C1 segment of cervical spinal cord (tissue), 14 donors: ENCODE data around the gene STK16.

Experiments used
- DNase-seq, 14 donors: peaks; one replicate each; lab custom pipeline; 2025; lab: John Stamatoyannopoulos, UW

STK16 gene

DNA sequence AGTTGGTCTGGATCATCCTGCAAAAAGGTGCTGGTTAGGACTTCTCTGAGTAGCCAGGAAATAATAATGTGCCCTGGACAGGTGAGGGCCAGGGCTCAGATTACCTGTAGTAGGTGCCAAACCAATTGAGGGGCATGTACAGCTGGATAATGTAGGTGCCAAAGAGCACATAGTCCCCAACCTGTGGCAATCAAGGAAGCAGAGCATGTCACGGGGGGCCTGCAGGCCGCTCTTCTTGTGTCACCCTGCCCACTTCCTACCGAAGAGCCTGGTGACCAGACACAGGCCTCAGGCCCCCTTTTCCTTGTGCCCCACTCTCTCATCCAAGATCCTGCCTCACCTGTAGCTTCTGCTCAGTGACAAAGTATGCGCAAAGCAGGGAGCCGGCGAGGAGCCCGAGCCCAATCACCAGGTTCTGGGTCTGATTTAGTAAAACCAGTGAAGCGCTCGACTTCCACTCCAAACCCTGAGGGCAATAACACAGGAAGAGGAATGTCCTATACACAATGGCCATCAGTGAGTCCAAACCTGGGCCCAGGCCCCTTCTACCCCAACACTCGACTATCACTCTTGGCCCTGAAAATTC lies 31.7 kb upstream of the STK16 start:
- DNase-seq: no peak

DNA sequence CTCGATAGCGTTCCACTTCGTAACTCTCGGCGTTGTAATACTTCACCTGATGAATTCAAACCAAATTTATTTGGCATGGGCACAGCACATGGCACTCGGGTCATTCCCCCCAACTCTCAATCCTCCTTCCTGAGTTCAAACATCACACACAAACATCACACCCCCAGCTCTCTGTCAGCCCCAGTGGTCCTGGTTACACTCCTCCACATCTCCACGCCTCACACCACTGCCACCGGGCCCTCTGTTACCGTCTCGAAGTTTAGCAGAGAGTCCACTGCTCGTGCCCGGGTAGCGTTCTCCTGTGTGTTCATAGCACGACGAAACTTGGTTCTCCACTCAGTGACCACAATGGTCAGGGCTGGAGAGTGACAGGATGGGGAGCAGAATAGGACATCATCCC lies 31.1 kb upstream of the STK16 start:
- DNase-seq: no peak

DNA sequence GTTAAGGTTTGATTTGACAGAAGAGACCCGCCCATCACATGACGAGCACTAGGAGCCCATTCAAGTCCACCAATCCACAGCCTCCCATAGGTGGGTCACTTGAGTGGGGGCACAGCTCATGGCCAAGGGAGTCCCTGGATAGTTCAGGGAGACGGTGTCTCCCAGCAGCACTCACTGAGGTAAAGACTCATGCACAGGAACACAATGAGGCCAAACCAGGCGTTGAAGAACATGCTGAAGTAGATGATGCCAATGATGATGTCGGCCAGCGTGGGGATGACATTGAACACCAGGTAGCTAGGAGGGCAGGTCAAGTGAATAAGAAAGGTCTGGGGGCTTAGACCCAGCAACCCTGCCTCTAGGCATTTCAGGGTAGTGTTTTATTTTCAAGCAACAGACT lies 30.5 kb upstream of the STK16 start:
- no peak for DNase-seq

DNA sequence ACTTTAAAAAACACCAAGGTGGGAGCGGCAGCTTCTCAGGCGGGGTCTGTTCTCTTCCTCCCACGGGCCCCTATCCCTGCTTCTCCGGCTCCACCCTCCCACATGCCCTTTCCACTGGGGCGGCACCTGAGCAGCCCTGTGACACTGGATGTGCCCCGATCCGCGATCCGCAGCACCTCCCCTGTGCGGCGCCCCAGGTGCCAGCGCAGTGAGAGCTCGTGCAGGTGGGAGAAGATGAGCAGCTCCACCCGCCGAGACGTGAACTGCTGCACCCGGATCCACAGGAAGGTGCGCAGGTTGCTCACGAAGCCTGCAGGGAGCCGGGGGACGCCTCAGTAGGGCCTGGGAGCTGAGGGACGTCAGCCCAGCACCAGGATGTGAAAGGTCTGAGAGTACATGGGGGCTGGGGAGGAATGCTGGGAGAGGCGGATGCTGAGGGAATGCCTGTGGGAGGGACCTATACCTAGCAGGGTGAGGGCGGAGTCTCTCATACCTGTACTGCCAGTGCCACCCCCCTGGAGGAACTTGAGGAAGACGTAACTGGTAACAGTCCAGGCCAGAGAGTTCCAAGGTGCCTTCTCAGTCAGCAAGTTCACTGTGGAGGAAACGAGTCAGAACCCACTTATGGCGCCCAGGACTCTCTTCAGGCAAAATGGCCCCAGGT lies 29.3 kb upstream of the STK16 start:
- DNase-seq: no peak

DNA sequence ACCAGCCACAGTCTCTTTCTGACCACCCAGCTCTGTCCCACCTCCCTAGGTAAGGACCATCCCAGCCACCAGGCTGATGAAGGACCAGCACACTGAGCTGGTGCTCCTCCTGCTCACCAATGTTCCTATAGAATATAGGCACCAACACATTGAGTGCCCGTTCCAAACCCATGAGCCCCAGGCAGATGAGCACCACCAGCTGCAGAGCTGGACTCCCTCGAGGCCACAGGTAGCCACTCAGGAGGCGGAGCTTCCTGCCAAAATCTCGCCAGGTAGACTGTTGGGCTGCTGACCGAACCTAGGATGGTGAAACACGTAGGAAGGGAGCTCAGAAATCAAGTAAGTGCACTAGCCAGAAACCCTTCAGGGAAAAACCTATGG lies 28.8 kb upstream of the STK16 start:
- DNase-seq: no peak

DNA sequence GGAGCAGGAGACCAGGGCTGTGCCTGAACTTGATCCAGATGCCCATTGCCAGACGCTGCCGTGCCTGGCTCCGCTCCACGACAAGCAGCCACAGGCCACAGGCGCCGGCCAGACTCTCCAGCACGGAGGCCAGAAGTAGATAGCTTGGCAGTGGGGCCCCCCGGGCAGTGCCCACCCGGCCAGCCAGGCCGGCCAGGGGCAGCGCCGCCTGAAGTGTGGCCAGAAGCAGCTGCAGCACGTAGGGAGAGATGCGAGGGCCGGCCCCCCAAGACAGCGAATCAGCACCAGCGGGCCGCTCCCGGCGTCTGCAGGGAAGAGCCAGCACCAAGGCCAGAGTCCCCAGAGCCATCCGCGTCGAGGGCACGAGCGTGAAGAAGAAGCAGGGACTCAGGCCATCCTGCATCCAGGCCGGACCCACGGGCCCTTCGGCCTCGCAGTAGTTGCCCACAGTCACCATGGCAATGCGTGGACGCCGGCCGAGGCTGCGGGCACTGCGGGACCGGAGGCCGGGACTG lies 27.0 kb upstream of the STK16 start:
- peak in 13 of 14 donors; percentile 35 to 89 (median 76) for DNase-seq

DNA sequence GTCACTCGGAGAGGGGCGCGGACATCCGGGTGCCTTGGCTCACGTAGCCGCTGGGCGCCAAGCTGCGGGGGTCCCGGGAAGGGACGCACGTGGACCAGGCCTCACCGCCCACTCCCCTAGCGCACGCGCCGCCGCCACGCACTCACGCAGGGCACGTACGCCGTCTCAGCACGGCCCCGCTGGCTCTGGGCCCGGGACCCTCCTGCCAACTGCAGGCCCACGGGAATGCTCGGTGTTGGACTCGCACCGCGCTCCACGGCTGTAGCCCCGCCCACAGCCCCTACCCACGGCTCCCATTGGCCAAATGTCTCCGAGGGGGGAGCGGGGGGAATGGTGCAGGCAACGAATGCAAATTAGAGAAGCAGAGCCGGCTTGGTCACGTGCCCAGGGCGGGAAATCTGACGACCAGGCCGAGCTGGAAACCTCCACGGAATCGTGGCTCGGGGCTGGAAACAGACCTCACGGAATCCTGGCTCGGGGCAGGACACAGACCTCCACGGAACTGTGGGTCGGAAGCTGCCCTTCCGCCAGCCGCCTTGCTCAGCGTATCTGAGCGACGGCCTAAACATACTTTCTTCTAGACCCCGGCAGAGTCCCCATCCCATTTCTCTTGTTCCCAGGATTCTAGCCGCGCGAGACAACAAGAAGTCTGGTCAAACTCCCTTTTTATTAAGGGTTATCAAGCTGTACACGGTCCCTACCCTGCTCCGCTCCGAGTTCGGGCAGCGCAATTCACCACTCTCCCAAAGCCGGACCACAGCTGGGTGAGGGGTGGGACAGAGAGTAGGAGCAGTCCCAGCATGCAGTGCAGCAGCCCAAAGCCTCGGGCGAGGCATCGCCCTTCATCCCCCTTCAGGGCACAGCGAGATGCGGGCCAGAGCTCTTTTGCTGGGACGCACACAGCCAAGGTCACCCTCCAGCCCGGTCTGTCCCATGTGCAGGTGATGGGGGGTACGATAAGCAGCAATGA lies 26.3 kb upstream of the STK16 start, which contains the start of gene ABCB6:
Gene ABCB6, minus strand, starts transcription at position 227 of the 970 bp plus-strand sequence. CDS start 285 bp downstream, outside the sequence.
- peak; percentile 44 to 95 (median 91) for DNase-seq

DNA sequence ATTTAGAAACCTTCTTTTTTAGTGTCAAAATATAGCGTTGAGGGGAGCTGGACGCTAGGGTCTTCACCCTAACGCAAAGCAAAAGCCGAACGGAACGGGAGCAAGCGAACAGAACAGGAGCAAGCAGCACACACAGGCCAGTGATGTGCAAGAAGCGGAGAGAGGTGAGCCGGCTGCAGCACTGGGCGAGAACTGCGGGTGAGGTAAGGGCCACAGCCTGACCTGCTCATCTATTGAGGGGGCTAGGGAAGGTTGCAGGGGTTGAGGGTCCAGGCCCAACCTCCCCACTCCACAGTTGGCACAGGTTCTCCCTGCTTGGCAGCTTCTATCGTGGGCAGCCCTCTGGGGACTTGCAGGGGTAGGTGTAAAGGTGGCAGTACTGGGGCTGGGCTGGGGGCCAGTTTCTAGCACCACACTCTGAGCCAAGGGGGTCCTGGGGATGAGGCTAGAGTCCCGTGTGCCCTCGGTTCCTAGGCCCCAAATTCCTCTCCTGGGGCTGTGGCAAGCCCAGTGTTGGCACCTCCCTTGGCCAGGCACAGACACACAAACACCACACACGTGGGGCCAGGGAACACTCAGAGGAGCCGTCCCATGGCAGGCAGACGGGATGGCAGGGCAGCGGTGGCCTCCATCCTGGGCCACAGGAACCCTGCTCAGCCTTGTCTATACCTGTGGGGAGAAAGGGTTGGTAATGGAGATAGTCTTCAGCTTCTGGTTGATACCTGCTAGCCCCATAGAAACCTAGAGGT lies 25.3 kb upstream of the STK16 start:
- DNase-seq: no peak

DNA sequence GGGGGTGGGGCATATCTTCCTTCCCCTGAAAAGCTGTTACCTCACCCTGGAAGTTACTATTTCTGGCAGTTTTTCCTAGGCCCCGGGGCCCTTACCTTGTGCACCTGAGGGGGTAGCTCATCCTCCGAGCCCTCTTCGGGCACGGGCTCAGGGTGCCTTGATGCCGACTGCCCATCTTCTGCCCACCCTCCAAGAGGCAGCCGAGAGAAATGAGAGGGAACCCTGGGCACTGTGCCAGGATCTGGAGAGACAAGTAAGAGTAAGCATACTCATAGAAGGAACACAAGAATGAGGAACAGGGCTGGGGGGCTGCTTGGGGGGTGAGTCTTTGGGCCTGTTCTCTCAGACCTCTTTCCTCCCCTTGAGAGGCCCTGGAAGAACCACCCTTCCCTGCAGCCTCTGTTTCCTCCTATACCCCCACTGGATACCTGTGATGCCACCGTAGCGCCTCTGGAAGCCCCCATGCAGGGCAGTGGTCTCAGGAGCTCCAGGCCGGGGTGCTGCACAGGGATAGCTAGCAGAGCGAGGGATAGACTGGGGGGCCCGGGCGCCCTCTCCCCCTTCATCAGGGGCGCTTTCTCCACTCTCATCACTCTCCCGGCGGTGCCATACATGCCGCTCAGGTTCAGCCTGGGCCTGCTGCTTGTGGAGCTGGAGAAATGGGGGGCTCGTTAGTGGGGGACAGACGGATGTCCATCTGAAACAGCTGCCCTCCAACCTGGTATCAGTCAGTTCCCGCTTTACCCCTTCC lies 24.5 kb upstream of the STK16 start:
- no peak for DNase-seq

DNA sequence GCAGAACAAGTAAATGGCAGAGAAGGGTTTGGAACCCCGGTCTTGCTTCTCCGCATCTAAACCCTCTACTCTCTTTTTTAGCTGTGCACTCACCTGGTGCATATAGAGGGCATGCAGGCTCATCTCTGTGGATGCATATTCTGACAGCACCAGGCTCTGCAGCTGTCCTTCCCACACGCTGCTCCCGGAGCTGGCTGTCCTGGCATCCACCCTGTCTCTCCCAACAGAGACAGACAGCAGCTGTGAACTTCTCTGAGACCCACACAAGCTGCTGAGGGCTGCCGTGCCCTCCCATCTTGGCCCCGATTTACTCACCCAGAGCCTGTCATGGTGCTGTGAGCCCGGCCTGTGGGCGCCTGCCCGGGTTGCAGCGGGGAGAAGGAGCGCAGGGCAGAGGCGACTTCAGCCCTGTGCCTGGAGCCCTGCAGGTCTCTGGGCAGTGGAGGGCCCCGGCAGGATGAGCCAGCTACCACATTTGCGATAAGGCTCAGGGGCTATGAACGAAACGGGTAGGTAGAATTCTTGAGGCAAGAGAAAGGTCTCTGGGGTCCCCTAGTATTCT lies 23.2 kb upstream of the STK16 start:
- DNase-seq: no peak

DNA sequence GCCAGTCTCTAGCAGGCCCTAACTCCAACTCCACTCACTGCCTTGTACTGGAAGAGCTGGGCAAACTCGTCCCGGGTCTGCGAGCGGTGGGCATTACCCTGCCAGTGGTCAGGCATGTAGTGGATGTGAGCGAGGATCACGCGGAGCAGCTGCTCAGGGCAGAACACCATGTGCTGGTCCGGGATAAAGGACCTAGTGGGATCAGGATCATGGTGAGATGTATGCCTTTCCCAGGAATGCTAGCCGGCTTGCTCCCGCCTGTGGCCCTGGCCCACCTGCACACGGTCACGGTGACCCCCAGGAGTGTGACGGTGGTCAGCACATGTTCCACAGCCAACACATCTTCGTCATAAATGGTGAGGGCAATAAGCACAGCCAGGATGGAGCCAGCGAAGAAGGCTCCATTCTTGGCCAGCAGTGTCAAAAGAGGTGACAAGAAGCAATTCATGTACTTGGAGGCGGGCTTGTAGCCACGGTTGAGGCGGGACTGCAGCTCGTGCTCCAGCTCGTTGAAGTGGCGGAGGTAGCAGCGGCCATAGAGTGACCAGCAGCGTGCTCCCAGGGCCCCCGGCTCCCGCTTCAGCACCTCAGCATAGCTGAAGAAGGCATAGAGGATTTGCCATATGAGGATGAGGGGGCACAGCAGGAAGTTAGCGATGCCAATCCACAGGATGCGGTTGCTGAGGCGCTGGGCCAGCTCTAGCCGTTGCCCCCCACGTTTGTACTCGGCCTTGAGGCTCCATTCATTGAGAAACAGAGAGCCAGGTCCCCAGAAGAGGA lies 21.3 kb upstream of the STK16 start:
- no peak for DNase-seq

DNA sequence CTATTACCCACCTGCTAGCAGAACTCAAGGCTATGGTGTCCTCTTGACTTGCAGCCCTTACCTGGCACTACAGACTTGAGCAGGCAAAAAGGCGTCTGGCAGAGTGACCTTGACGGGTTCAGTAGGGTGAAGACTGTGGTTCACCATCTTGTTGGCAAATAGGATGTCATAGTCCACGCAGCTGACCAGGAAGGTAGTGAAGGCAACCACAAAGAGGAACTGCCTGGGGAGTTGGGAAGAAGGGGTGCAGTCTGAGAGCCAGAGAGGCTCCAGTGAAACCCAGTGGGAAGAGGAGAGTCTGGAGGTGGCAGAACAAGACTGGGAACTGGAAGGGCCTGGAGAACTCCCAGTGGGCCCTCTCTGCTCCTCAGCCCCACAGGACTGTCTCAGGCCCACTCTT lies 19.9 kb upstream of the STK16 start:
- no peak for DNase-seq

DNA sequence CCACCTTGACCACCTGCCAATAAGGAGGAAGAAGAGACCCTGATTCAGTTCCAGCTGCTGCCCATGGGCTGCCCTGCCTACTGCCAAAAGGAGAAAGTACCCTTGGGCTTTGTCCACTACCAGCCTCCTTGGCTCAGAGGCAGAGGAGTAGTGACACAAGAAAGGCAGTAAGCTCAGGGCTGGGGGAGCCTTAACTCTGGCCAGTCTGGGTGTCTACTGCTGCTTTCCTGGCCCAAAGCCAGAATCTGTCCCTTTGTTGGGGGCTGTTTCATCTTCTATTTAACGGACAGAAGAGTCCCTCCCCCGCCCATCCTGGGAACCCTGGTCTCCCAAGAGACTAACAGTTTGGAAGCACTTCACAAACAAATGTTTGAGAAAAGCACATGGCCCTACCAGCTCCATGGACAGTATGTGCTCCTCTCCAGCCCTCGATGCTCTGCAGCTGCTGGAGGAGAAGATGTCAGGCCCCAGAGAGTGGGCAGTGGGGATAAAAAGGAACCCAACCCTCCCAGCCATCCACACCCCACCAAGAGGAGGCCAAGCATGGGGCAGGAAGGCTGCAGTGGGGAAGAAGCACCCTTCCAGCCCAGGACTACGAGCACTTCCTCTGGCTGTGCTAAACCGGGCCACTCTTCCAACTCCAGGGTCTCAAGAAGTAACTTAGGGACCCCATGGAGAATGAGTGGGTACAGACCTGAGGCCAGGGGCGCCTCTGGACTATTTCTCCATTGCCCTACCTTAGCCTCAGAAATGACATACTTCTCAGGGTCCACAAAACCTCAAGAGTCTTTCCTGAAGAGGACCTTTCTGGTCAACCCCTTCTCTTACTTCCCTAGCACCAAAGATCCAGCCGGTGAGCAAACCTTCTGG lies 17.0 kb upstream of the STK16 start:
- peak in 1 of 14 donors; percentile 8 for DNase-seq

DNA sequence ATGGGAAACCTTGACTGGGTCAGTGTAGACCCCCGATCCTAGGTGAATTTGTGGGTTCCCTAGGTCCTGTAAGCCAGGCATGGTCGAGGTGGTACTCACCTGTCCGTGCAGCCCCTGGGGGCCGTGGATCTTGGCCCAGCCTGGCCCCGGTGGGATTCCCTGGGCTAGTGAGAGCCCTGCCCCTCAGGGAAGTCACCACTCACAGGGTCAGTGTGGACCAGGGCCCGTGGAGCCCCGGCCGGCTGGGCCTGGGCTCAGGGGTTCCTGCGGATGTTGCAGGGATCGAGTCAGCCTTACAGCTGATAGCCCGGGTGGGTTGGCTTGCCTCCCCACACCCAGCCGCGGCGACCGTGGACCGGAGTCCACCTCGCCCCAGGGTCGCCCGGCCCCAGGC lies 16.4 kb upstream of the STK16 start:
- DNase-seq: peak in 1 of 14 donors; percentile 61

DNA sequence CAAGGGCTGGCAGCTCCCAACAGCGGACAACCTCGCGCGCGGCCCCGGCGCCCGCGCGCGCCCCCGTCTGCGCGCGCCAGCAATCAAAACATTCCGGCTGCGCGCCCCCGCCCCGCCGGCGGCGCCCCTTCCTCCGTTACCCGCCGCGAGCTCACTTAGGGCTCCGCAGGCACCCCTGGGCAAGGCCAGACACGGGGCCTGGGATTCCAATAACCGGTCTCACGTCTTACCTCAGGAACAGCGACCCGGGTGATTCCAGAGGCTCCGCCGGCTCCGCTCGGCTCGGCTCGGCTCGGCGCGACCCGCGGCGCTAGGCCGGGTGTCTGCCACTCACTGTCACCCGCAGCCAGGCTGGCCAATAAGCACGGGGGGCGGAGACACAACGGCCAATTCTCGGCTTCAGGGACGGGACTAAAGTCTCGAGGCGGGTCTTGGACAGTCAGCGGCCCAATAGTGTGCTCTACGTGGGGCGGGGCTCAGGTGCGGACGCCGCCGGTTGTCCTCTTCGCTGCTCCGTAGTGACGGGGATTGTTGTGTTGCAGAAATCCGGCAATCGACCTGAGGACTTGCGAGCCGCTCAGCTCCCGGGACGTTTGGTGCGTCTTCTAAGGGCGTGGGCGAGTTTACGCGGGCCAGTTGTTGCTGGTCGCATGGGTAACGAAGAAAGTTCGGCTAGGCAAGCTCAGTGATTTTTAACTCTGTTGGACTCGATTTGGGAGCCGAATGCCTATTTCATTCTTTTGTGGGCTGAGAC lies 15.8 kb upstream of the STK16 start, which contains the start of the genes ANKZF1 and ATG9A:
Gene ANKZF1, plus strand, starts transcription at position 502 of the 754 bp plus-strand sequence. CDS start 452 bp downstream, outside the sequence.
Gene ATG9A, minus strand, starts transcription at position 332 of the 754 bp plus-strand sequence. CDS start 1,612 bp downstream, outside the sequence.
- DNase-seq: peak; percentile 87 to 99 (median 97)

DNA sequence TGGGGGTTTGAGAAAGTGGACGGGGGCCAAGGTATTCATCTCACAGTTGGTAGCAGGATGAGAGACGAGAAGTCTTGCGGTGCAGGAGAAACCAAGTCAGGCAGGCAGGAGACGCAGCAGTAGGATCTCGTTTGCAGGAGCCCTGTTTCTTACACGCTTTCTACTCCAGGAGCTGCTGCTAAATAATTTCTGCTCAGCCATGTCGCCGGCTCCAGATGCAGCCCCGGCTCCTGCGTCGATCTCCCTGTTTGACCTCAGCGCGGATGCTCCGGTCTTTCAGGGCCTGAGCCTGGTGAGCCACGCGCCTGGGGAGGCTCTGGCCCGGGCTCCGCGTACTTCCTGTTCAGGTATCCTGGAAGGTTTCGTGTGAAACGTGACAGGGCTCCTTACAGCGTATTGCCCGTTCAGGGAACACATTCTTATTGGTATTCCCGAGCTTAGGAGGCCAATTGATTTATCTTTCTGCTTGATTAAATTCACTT lies 15.2 kb upstream of the STK16 start:
- DNase-seq: peak in 3 of 14 donors; percentile 45 to 59 (median 47)

DNA sequence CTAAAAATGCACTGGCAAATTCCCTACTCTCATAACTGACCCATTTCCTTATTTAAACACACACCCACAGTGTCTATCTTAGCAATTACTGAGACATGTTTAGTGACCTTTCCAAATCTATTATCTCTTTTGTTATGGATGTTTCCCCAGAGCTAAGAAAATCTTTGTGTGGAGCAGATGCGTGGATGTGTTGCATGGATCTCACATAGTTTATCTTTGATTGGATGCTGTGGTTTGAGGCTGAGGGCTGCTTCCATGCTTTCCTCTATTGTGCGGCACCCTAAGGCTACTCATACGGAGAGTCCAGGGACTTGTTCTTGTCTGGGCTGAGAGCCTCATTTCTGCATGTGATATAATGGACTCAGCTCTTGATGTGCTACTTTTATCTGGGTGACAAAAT lies 10.9 kb upstream of the STK16 start:
- DNase-seq: no peak
